ENCODE results near the gene RNF175. TPM values are rescaled to one million over a fixed set of nuclear protein-coding genes. Genes with fewer than 3 reads are reported as not detected.

The RNF175 gene
- total RNA-seq, 1 experiment from 2014 or later = not detected

GRCh38 chr4:153710681-153711080 lies 49.1 kb downstream of the RNF175 start:
- Histone ChIP-seq H3K4me3 (no peak overlapping the region), H3K36me3 (ENCODE audit: low read depth) (no peaks in the 10 kb centered on the region), H3K27ac (no peak overlapping the region), H3K4me1 (replicated peaks; ENCODE audit: insufficient read depth) (no peaks in the 10 kb centered on the region; the same call in 1 of the 2 replicates), H3K9me3 (ENCODE audit: insufficient read depth, low read depth) (no peaks in the 10 kb centered on the region), H3K9me2 (ENCODE audit: insufficient read depth) (no peaks in the 10 kb centered on the region), H3K27me3 (ENCODE audit: insufficient read depth, low read depth) (no peaks in the 10 kb centered on the region), H3K79me2 (ENCODE audit: low read depth) (no peaks in the 10 kb centered on the region), H3K4me2 (no peak overlapping the region), H3F3A (ENCODE audit: insufficient read depth, low read depth) (no peaks in the 10 kb centered on the region), H4K20me1 (ENCODE audit: insufficient read depth) (no peaks in the 10 kb centered on the region), H2AFZ (no peak overlapping the region)
- no peak for DNase-seq
- BruUV-seq (replicated peaks) = no TSS peak
- intact Hi-C loops (cut with micrococcal nuclease; ENCODE audit: unreplicated experiment) = no loop called here
- CTCF ChIA-PET = no interaction called here
- POLR2A ChIA-PET (ENCODE audit: unreplicated experiment) = no interaction called here
- TF ChIP-seq EZH2 (IDR thresholded peaks at IDR 0.05; ENCODE audit: low read depth) = no peak
- TF ChIP-seq, protein P1, sequence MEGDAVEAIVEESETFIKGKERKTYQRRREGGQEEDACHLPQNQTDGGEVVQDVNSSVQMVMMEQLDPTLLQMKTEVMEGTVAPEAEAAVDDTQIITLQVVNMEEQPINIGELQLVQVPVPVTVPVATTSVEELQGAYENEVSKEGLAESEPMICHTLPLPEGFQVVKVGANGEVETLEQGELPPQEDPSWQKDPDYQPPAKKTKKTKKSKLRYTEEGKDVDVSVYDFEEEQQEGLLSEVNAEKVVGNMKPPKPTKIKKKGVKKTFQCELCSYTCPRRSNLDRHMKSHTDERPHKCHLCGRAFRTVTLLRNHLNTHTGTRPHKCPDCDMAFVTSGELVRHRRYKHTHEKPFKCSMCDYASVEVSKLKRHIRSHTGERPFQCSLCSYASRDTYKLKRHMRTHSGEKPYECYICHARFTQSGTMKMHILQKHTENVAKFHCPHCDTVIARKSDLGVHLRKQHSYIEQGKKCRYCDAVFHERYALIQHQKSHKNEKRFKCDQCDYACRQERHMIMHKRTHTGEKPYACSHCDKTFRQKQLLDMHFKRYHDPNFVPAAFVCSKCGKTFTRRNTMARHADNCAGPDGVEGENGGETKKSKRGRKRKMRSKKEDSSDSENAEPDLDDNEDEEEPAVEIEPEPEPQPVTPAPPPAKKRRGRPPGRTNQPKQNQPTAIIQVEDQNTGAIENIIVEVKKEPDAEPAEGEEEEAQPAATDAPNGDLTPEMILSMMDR (conservative IDR thresholded peaks at IDR 0.05) = no peak

DNA sequence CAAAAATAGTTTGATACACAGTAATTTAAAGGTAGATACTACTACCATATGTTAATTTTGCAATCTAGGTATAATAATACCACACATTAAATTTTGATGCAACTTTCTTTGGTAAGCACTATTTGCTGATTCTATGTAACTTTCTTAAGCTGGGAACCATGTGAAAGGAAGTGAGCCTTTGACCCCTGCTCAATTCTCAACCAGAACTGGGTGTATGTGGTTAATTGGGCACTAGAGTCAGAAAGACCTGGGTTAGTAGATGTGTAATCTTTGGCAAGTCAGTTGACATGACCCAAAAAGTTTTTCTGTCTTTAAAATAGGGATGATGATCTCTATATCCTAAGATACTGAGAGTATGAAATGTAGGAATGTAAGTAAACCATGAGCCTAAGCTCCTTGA lies 53.3 kb downstream of the RNF175 start:
- H3K4me3 ChIP-seq = no peak overlapping the region
- no peaks in the 10 kb centered on the region for H3F3A ChIP-seq (ENCODE audit: insufficient read depth, low read depth)
- no peaks in the 10 kb centered on the region for H3K9me2 ChIP-seq (ENCODE audit: insufficient read depth)
- no peaks in the 10 kb centered on the region for H3K4me1 ChIP-seq (replicated peaks; ENCODE audit: insufficient read depth)
- H3K9me3 ChIP-seq (ENCODE audit: insufficient read depth, low read depth) = no peaks in the 10 kb centered on the region
- TF ChIP-seq, protein P1 (conservative IDR thresholded peaks at IDR 0.05) = no peak
- no peak for TF ChIP-seq EZH2 (IDR thresholded peaks at IDR 0.05; ENCODE audit: low read depth)
- no TSS peak for BruUV-seq (replicated peaks)
- H3K36me3 ChIP-seq (ENCODE audit: low read depth) = no peaks in the 10 kb centered on the region
- intact Hi-C loops (cut with micrococcal nuclease; ENCODE audit: unreplicated experiment) = no loop called here
- ChIA-PET POLR2A (ENCODE audit: unreplicated experiment) (no interaction called here), CTCF (no interaction called here)
- H3K27me3 ChIP-seq (ENCODE audit: insufficient read depth, low read depth) = no peaks in the 10 kb centered on the region
- no peaks in the 10 kb centered on the region for H3K79me2 ChIP-seq (ENCODE audit: low read depth)
- H2AFZ ChIP-seq = no peak overlapping the region
- H4K20me1 ChIP-seq (ENCODE audit: insufficient read depth) = no peaks in the 10 kb centered on the region
- no peak overlapping the region for H3K27ac ChIP-seq
- DNase-seq = no peak
- no peak overlapping the region for H3K4me2 ChIP-seq

- Histone ChIP-seq H3K4me2 (no peak overlapping the region), H3K79me2 (ENCODE audit: low read depth) (no peaks in the 10 kb centered on the region), H2AFZ (no peak overlapping the region), H3K27ac (no peak overlapping the region), H3K36me3 (ENCODE audit: low read depth) (no peaks in the 10 kb centered on the region), H3K4me1 (replicated peaks; ENCODE audit: insufficient read depth) (no peaks in the 10 kb centered on the region), H3K4me3 (no peak overlapping the region), H3K9me3 (ENCODE audit: insufficient read depth, low read depth) (no peaks in the 10 kb centered on the region), H3K27me3 (ENCODE audit: insufficient read depth, low read depth) (no peaks in the 10 kb centered on the region), H4K20me1 (ENCODE audit: insufficient read depth) (no peaks in the 10 kb centered on the region), H3K9me2 (ENCODE audit: insufficient read depth) (no peaks in the 10 kb centered on the region), H3F3A (ENCODE audit: insufficient read depth, low read depth) (no peaks in the 10 kb centered on the region)
- TF ChIP-seq, protein P1 (conservative IDR thresholded peaks at IDR 0.05) = no peak
- no peak for TF ChIP-seq EZH2 (IDR thresholded peaks at IDR 0.05; ENCODE audit: low read depth)
- intact Hi-C loops (cut with micrococcal nuclease; ENCODE audit: unreplicated experiment) = no loop called here
- POLR2A ChIA-PET (ENCODE audit: unreplicated experiment) = no interaction called here
- BruUV-seq (replicated peaks) = no TSS peak
- CTCF ChIA-PET = no interaction called here
- no peak for DNase-seq
Measured at GRCh38 chr4:153705743-153706468, 53.9 kb downstream of the RNF175 start.
